Stomach (tissue), 9 donors: ENCODE measurements around the gene SULT1C4. TPM values are rescaled to one million over a fixed set of nuclear protein-coding genes. Genes with fewer than 3 reads are reported as not detected.
"Not testable (repeated sequence)": the region's sequence is repeated elsewhere in the genome, so short reads cannot be mapped to it uniquely, and the experiment has no call there.

Source experiments
- DNase-seq, 2 donors: peaks; one replicate each; pipeline versions ENCODE4 v3.0.0 to v3.0.0-alpha.2; 2013 to 2019
- H3K27ac ChIP-seq, 5 donors: fragments of 200-600 bp in 4 of 5; sonication (generic) in 4 of 5; one replicate each; pipeline ENCODE4 v1.5.1; 2013 to 2019; ENCODE audit warnings: mild to moderate bottlenecking in 1 of 5, moderate library complexity in 1 of 5
- H3K27me3 ChIP-seq, 3 donors: fragments of 200-600 bp; sonication (generic); one replicate each; pipeline ENCODE4 v1.5.1; 2017 to 2019; ENCODE audit warnings: mixed run types in 1 of 3
- H3K36me3 ChIP-seq, 4 donors: fragments of 200-600 bp; sonication (generic); 1 replicate in 3 of 4; 2 replicates in 1 of 4; pipeline ENCODE4 v1.5.1; 2016 to 2019
- H3K4me1 ChIP-seq, 4 donors: fragments of 200-600 bp; sonication (generic); one replicate each; pipeline ENCODE4 v1.5.1; 2016 to 2019
- H3K4me3 ChIP-seq, 4 donors: fragments of 200-600 bp; sonication (generic) in 3 of 4; one replicate each; pipeline ENCODE4 v1.5.1; 2016 to 2019; ENCODE audit warnings: mild to moderate bottlenecking in 1 of 4
- H3K9me3 ChIP-seq, 4 donors: fragments of 200-600 bp; sonication (generic); one replicate each; pipeline ENCODE4 v1.5.1; 2016 to 2019
- EP300 ChIP-seq: sonication (generic); formaldehyde crosslinking; IDR thresholded peaks from one replicate; pipeline ENCODE4 v1.6.1; 2017; ENCODE audit warnings: antibody characterized with exemption
- POLR2A ChIP-seq, 4 donors: fragments of 450-650 bp; IDR thresholded peaks; one replicate each; pipeline ENCODE4 v1.6.1; 2016; ENCODE audit warnings: antibody characterized with exemption in 4 of 4, control low read depth in 2 of 4, mild to moderate bottlenecking in 1 of 4, moderate library complexity in 1 of 4
- POLR2AphosphoS5 ChIP-seq, 3 donors: sonication (generic); formaldehyde crosslinking; IDR thresholded peaks; one replicate each; pipeline ENCODE4 v1.6.1; 2016; ENCODE audit warnings: antibody characterized with exemption in 3 of 3
- WGBS, 5 donors: extraction: QIAGEN DNeasy Blood & Tissue Kit in 3 of 5; methylation state at CpG; one replicate each; pipeline versions ENCODE4 v1.1.5 to v1.1.7; 2013 to 2018; 5-methylcytosine and 5-hydroxymethylcytosine counted together
- intact Hi-C: fragments of 100-400 bp; cut with DNase I; formaldehyde crosslinking; loops from one replicate; pipeline ENCODE4 v1.15.1; 2023; ENCODE audit warnings: low total_unique reads
- polyA plus RNA-seq, 3 donors: library from polyadenylated mRNA; stranded (reverse); fragments of 200-250 nt; gene quantifications; one replicate each; pipeline ENCODE4 v1.2.3, GENCODE V29; 2013
- small RNA-seq, 4 donors: library from RNA; depleted of rRNA; stranded (forward); fragments of <200 nt; gene quantifications; one replicate each; pipeline ENCODE3, GENCODE V24; 2016
- total RNA-seq, 5 donors: library from RNA; depleted of rRNA; stranded (reverse); fragments of >200 nt; gene quantifications; one replicate each; pipeline versions ENCODE4 v1.1.0 to v1.2.3, GENCODE V29; 2014 to 2016
- TF ChIP-seq, protein P1 (sequence below), 7 experiments: fragments of 450-650 bp in 4 of 7; fragments of 200-600 bp in 3 of 7; sonication (generic) in 3 of 7; IDR thresholded peaks; one replicate each; pipeline ENCODE4 v1.5.1; 2016 to 2019; ENCODE audit warnings: antibody characterized with exemption in 7 of 7, control low read depth in 2 of 7, mild to moderate bottlenecking in 1 of 7
- donor health status: healthy with polysubstance abuse.
- donor health status: Bipolar disorder and iron deficiency.
- donor health status: healthy.

The SULT1C4 gene
- total and polyA plus RNA-seq, 8 donors, result 0.62 to 20.7 (median 2.0) TPM; not detected in 3

DNA sequence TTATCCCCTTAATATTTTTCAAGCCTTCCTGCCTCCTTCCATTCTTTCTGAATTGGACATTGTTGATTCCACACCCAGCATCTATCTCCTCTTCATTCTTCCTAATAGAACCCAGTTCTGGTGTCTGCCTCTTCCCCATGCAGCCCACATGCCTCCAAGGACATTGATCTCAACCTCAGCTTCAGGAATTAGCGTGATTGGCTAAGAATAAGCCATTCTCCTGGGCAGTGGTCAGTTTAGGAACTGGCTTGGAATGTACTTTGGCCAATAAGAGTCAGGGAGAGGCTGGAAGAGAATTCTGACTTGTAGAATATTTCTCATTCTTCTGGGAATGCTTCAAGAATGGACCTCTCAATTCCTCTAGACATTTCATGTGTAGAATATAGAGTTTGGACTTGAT is 45.3 kb downstream of the SULT1C4 start:
- no peak for DNase-seq
- intact Hi-C loops, result no loop called here
- H3K36me3 ChIP-seq, result no peaks in the 10 kb centered on the region
- no peak overlapping the region for H3K4me3 ChIP-seq
- H3K27ac ChIP-seq, result no peak overlapping the region
- 87 to 96% (median 90%) methylated on average over 1 of the region's 1 CpG for WGBS, 5 donors
- no peaks in the 10 kb centered on the region for H3K4me1 ChIP-seq
- TF ChIP-seq POLR2AphosphoS5 (IDR thresholded peaks at IDR 0.05) (no peak), EP300 (no peak), POLR2A (IDR thresholded peaks at IDR 0.05) (no peak)
- TF ChIP-seq, protein P1, sequence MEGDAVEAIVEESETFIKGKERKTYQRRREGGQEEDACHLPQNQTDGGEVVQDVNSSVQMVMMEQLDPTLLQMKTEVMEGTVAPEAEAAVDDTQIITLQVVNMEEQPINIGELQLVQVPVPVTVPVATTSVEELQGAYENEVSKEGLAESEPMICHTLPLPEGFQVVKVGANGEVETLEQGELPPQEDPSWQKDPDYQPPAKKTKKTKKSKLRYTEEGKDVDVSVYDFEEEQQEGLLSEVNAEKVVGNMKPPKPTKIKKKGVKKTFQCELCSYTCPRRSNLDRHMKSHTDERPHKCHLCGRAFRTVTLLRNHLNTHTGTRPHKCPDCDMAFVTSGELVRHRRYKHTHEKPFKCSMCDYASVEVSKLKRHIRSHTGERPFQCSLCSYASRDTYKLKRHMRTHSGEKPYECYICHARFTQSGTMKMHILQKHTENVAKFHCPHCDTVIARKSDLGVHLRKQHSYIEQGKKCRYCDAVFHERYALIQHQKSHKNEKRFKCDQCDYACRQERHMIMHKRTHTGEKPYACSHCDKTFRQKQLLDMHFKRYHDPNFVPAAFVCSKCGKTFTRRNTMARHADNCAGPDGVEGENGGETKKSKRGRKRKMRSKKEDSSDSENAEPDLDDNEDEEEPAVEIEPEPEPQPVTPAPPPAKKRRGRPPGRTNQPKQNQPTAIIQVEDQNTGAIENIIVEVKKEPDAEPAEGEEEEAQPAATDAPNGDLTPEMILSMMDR (IDR thresholded peaks at IDR 0.05), result no peak
- no peaks in the 10 kb centered on the region for H3K27me3 ChIP-seq
- no peaks in the 10 kb centered on the region for H3K9me3 ChIP-seq

DNA sequence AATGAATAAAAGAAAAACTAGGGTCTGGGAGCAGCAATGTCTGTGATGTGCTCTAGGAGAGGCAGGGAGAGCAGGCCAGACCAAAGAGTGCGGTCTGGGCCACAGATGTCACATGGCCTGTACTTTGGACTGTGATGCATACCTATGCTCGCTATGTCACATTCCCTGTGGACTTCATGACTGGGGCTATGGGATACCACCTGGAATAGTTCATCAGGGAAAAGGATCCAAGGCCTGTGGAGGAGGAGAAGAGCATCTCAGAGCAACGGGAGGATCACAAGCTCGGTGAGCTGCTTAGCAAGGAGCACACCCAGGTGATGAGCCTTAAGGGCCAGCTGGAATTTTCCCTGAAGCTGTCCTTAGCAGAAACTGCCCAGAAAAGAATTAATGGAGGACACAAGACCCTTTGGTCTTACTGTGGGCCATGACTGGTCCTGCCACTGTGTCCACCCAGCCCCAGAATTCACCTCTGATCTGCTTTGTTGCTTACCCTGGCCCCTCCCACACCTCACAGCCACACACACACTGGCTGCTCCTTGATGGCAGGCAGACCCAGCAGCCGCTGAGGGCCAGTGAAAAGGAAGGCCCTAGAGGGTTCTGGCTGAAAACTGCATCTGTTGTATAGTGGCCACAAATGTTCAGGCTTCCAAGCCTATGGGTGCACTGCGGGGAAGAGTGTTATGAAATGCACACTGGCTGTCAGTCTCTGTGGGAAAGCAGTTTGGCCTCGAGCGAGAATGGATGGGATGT is 45.9 kb downstream of the SULT1C4 start:
- Histone ChIP-seq H3K4me1 (no peaks in the 10 kb centered on the region), H3K4me3 (no peak overlapping the region), H3K27ac (no peak overlapping the region), H3K36me3 (no peaks in the 10 kb centered on the region), H3K9me3 (no peaks in the 10 kb centered on the region), H3K27me3 (no peaks in the 10 kb centered on the region)
- 86 to 97% (median 90%) methylated on average over 8 of the region's 8 CpGs for WGBS, 5 donors
- peak in 1 of 2 donors; percentile 12 for DNase-seq
- TF ChIP-seq POLR2AphosphoS5 (IDR thresholded peaks at IDR 0.05) (no peak), POLR2A (IDR thresholded peaks at IDR 0.05) (no peak), EP300 (no peak)
- TF ChIP-seq, protein P1 (IDR thresholded peaks at IDR 0.05), result no peak
- intact Hi-C loops, result no loop called here

DNA sequence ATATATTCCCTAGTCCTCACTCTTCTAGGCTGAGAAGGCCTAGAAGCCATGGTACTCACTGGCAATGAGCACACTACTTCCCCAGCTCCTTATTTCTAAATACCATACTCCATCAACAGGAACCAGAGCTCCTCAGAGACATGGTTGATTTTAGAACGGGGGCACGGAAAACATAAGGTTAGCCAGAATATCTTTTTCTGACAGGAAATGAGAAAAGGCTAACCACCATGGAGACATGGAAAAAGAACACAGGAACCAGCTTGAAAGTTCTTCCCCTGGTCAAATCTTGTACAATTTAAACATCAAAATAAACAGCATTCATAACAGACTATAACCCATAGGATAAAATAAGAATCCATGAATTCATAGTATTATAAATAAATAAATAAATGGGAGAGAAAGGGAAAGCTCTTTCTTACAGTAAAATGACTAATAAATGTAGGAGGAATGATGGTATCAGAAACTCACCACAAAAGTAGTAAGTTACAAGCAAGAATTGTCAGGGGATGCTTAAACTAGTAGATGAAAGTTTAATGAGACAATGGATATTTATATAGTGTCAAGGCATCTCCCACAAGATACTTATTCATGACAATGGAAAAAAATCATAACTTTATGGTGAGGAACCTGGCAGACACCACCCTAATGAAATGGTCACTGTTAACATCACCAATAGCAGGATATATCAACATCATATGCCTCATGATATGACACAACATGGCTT is 50.7 kb downstream of the SULT1C4 start:
- Histone ChIP-seq H3K27me3 (no peaks in the 10 kb centered on the region), H3K27ac (no peak overlapping the region), H3K9me3 (no peaks in the 10 kb centered on the region), H3K4me1 (no peaks in the 10 kb centered on the region), H3K4me3 (no peak overlapping the region), H3K36me3 (no peaks in the 10 kb centered on the region)
- intact Hi-C loops, result no loop called here
- TF ChIP-seq POLR2AphosphoS5 (IDR thresholded peaks at IDR 0.05) (no peak), POLR2A (IDR thresholded peaks at IDR 0.05) (no peak), EP300 (no peak)
- TF ChIP-seq, protein P1 (IDR thresholded peaks at IDR 0.05), result no peak
- DNase-seq, result no peak
- 77 to 90% (median 86%) methylated on average over 2 of the region's 2 CpGs for WGBS, 5 donors

DNA sequence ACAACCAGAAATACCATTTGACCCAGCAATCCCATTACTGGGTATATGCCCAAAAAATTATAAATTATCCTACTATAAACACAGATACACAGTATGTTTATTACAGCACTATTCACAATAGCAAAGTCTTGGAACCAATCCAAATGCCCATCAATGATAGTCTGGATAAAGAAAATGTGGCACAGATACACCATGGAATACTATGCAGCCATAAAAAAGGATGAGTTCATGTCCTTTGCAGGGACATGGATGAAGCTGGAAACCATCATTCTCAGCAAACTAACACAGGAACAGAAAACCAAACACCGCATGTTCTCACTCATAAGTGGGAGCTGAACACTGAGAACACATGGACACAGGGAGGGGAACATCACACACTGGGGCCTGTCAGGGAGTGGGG is 57.8 kb downstream of the SULT1C4 start:
- H3K4me3 ChIP-seq, H3K36me3 ChIP-seq, H3K4me1 ChIP-seq, H3K9me3 ChIP-seq, DNase-seq, H3K27ac ChIP-seq, H3K27me3 ChIP-seq, intact Hi-C loops: not testable (repeated sequence)
- 86 to 100% (median 89%) methylated on average over 1 of the region's 1 CpG for WGBS, 5 donors

DNA sequence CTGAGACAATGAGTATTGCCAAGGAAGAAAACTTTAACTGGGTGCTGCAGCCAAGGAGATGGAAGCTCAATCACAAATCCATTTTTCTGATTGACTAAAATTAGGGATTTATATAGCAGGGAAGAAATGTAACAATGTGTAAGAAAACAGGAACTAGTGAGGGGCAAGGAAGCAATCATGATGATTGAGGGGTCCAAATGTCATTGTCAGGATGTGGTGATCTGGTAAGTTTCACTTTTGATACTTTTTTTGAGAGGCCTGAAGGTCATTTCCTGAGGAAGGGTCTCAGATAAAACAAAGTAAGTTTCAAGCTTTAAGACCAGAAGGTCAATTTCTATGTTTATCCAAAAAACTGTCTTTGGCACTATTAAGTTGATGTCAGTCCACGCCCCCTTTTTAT is 59.2 kb downstream of the SULT1C4 start:
- no peaks in the 10 kb centered on the region for H3K36me3 ChIP-seq
- WGBS, 5 donors, result 76 to 89% (median 85%) methylated on average over 1 of the region's 1 CpG
- no peak overlapping the region for H3K4me3 ChIP-seq
- no peaks in the 10 kb centered on the region for H3K4me1 ChIP-seq
- TF ChIP-seq EP300, result no peak
- no peaks in the 10 kb centered on the region for H3K9me3 ChIP-seq
- intact Hi-C loops, result no loop called here
- no peak for DNase-seq
- H3K27ac ChIP-seq, result no peak overlapping the region
- H3K27me3 ChIP-seq, result no peaks in the 10 kb centered on the region

Small RNA genes lying within 50 kb of the gene (small RNA-seq; reads per million reads assigned to genes)
- 0 reads per million in 4 donors for gene SMIM12P1

Other genes starting within 250 kb of the SULT1C4 start
- under 1 TPM in 1 of 5 donors, not detected in 4; 0.73 TPM for gene SULT1C3, start 138.0 kb upstream of the SULT1C4 start, total RNA-seq
- gene SULT1C3, start 138.0 kb upstream of the SULT1C4 start, polyA plus RNA-seq, result 1 to 10 TPM in 1 of 3 donors, not detected in 2; 2.1 TPM
- 100 to 1,000 TPM in 3 of 5 donors, 10 to 100 TPM in 1, 1 to 10 TPM in 1; 1.4 to 259 (median 176) TPM for gene SULT1C2, start 89.1 kb upstream of the SULT1C4 start, total RNA-seq
- gene SULT1C2, start 89.1 kb upstream of the SULT1C4 start, polyA plus RNA-seq, result 10 to 100 TPM; 13.8 to 64.6 (median 15.9) TPM
- gene GCC2, start 71.3 kb downstream of the SULT1C4 start, total RNA-seq, result 100 to 1,000 TPM in 1 of 5 donors, 10 to 100 TPM in 4; 48.7 to 498 (median 76.9) TPM
- gene GCC2, start 71.3 kb downstream of the SULT1C4 start, polyA plus RNA-seq, result 10 to 100 TPM in 1 of 3 donors, 1 to 10 TPM in 2; 5.2 to 11.0 (median 7.6) TPM
- 100 to 1,000 TPM in 1 of 5 donors, 10 to 100 TPM in 4; 21.0 to 136 (median 35.2) TPM for gene LIMS1, start 156.5 kb downstream of the SULT1C4 start, total RNA-seq
- gene LIMS1, start 156.5 kb downstream of the SULT1C4 start, polyA plus RNA-seq, result 10 to 100 TPM; 11.9 to 33.3 (median 33.1) TPM